GM12865 (cell line): ENCODE results near the gene EHD3.
A peak's percentile ranks its signal among the peaks of the same experiment; 100 is the strongest.

Experiments
- DNase-seq: peaks from one replicate; pipeline ENCODE4 v3.0.0; 2010; ENCODE audit warnings: low read depth
- H3K4me3 ChIP-seq: 2 replicates; pipeline ENCODE4 v1.5.1; 2011; ENCODE audit warnings: mild to moderate bottlenecking, low read depth, low read length, control low read depth
- CTCF ChIP-seq: IDR thresholded peaks from 2 replicates; pipeline ENCODE4 v1.5.1; 2011; ENCODE audit warnings: low read length, control low read depth, low read depth, inconsistent platforms; ENCODE audit not compliant: insufficient read depth; ENCODE audit errors: missing control alignments

The EHD3 gene

GRCh38 chr2:31233741-31234682 lies at the start of gene EHD3:
Gene EHD3, plus strand, starts transcription at chr2:31234152. Its CDS starts 470 bp downstream, at chr2:31234622.
- H3K4me3 ChIP-seq, result peak within 1 kb of the TSS; percentile 48
- peak; percentile 30 for TF ChIP-seq CTCF
- peak; percentile 82 for DNase-seq

DNA sequence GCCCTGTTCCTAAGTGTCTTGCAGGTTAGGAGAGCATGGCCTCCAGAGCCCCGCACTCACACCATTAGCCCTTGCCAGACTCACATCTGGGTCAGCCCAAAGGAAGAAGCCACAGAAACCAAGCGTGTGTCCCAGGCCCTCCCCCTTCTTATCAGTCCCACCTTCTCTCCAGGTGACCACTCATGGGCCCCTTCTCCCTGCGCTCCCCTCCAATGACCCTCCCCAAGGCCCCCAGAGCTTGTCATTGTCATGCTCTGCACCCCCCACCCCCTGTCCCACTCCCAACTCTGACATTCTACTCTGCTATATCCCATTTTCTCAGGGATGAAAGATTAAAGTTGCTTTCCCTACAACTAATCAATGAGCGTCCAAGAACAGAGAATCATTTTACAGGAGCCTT lies 46.8 kb upstream of the EHD3 start:
- no peak overlapping the region for H3K4me3 ChIP-seq
- TF ChIP-seq CTCF, result no peak
- no peak for DNase-seq

DNA sequence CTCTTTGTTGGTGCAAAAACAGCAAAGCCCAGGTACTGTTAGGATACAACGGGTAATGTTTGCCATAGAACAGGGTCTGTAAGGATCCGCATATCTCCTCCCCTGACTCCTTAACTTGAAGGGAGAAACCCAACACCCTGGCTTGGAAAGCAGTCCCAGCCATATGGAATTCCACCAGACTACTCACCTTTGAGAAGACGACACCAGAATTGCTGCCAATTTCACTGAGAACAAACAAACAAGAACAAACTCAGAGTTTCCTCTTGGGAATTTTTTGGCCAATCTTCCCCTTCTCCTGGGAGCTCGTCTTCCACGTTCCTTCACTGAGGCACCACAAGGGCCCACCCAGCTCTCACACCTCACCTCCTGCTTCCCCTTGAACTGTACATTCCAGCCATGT lies 45.8 kb upstream of the EHD3 start:
- TF ChIP-seq CTCF, result no peak
- H3K4me3 ChIP-seq, result no peak overlapping the region
- no peak for DNase-seq

DNA sequence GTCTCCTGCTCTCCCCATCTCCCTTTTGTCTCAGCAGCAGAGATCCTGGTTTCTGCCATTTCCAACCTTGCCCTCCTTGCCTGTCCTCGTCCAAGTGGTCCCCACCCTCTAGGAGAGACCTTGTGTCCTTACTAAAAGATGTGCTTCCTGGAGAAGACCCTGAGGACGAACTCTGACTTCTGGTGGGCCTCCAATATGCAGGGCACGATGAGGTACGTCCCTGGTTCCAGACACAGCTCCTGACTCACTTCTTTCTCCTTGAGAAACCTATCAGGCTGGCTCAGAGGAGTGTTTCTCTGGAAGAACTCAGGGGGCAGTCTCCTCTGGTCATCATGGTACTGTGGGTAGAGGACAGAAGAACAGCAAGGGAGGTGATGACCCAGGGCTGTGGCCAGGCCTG lies 44.8 kb upstream of the EHD3 start:
- no peak for TF ChIP-seq CTCF
- no peak overlapping the region for H3K4me3 ChIP-seq

GRCh38 chr2:31190188-31190587 lies 43.8 kb upstream of the EHD3 start:
- no peak for TF ChIP-seq CTCF
- no peak for DNase-seq
- no peak overlapping the region for H3K4me3 ChIP-seq

More for the DNA sequence above, 44.8 kb upstream of the EHD3 start:
- no peak for DNase-seq

DNA sequence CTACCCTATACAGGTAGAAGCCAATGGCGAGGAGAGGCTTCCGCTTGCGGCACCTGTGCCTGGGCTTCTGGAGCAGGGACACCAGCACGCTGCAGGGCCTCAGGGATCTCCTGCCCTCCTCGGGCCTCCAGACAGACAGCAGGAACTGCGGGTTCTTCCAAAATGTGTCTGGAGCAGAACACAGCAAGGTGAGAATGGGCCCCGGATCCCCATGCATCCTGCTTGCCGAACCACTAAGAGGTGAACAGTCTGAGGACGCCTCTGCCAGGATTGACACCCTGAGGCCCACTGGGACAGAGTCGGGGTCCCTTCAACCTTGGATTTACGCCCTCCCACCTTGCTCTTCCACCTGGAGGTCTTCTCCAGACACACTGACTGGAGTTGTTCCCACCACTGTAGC lies 42.0 kb upstream of the EHD3 start:
- TF ChIP-seq CTCF, result no peak

More for the DNA sequence above, 42.0 kb upstream of the EHD3 start:
- DNase-seq, result no peak
- H3K4me3 ChIP-seq, result no peak overlapping the region
